PFSK-1 (cell line): ENCODE data around the gene MORN5.

ENCODE experiments used
- POLR2AphosphoS5 ChIP-seq: IDR thresholded peaks from 2 replicates; pipeline ENCODE4 v1.6.1; 2012; ENCODE audit warnings: low read depth, mild to moderate bottlenecking, control low read depth, low read length, moderate library complexity
- SIN3A ChIP-seq: IDR thresholded peaks from 2 replicates; pipeline ENCODE4 v1.6.1; 2012; ENCODE audit warnings: mild to moderate bottlenecking, low read length, moderate library complexity, borderline replicate concordance; ENCODE audit not compliant: insufficient read depth
- TAF1 ChIP-seq: IDR thresholded peaks from 2 replicates; pipeline ENCODE4 v1.6.1; 2012; ENCODE audit warnings: low read length, control low read depth, borderline replicate concordance; ENCODE audit not compliant: insufficient read depth

DNA sequence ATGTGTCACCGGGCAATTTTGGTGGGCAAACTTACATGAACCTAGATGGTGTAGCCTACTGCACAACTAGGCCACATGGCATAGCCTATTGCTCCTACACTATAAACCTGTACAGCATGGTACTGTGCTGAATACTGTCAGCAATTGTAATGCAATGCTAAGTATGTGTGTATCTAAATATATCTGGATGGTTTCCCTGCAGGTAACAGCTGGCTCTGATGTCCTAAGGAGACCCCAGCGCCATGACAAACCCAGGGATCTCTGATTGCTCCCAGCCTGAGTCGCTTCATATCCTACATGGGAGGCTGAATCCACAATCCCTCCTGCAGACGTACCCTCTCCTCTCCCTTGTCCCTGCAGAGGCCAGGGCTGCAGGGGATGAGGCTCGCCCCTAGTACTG, 40.0 kb upstream of the MORN5 start:
- TF ChIP-seq POLR2AphosphoS5 (no peak), SIN3A (no peak), TAF1 (no peak)
